GM10847 (cell line): ENCODE measurements around the gene UNC5C.

Experiments used
- POLR2A ChIP-seq: IDR thresholded peaks from 2 replicates; pipeline ENCODE4 v1.6.1; 2011; ENCODE audit not compliant: insufficient read length; ENCODE audit errors: extremely low read depth

Gene UNC5C

DNA sequence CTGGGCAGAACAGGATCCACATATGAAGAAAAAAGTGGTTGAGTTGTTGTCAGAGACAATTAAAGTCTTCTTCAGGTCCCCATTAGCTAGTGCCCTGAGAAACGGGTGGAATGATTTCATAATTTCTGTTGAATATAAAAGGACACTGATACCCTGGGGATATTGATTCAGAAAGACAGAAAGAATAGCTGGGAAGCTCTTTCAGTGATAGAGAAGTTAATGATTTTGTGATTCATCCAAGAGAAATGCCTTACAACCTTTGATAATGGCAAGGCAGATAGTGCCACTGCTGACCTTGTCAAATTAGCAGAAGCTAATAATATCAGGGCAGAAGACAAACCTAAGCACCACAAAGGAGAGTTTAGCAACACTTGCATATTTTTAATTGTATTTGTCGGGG lies 37.9 kb downstream of the UNC5C start:
- TF ChIP-seq POLR2A: no peak

- no peak for TF ChIP-seq POLR2A
These were observed 38.6 kb downstream of the UNC5C start for GRCh38 chr4:95510145-95510544.

DNA sequence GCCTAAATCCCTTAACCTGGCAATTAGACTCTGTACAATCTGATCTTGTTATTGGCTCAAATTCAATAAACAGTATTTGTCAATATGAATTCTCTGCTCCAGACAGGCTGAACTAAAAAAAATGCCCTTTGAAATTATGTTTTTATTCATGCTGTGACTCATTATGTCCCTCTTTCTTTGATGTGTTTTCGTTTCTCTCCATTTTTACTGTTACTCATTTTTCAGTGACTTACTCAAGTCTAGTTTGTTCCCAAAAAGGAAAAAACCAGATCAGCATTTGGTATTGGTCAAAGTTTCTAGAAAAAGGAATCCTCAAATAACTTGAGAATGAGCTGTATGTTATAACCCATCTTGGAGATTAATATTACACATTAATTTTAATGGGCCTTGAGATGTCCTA lies 40.4 kb downstream of the UNC5C start:
- TF ChIP-seq POLR2A: no peak

- TF ChIP-seq POLR2A: no peak
These were observed 41.2 kb downstream of the UNC5C start for GRCh38 chr4:95507561-95507960.

DNA sequence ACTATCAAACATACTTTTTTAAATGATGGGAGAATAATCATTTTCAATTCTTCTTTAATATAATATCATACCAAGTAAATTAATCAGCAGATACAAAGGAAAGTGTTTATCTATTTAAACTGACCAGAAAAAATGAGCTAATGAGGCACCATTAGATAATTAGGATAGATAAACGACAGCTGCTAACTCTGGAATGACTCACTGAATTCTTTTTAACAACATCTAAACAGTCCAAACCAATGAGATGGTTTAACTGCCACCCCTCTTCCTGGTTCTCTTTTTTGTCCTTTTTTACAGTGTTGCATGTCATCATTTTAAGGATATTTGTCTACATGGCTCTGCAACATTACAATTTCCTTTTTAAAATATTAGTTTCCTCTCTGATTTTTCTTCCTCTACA lies 41.6 kb downstream of the UNC5C start:
- no peak for TF ChIP-seq POLR2A

- TF ChIP-seq POLR2A: no peak
These were observed 42.5 kb downstream of the UNC5C start for GRCh38 chr4:95506264-95506663.

- TF ChIP-seq POLR2A: no peak
These were observed 43.0 kb downstream of the UNC5C start for GRCh38 chr4:95505799-95506198.

GRCh38 chr4:95505151-95505550 lies 43.6 kb downstream of the UNC5C start:
- no peak for TF ChIP-seq POLR2A

DNA sequence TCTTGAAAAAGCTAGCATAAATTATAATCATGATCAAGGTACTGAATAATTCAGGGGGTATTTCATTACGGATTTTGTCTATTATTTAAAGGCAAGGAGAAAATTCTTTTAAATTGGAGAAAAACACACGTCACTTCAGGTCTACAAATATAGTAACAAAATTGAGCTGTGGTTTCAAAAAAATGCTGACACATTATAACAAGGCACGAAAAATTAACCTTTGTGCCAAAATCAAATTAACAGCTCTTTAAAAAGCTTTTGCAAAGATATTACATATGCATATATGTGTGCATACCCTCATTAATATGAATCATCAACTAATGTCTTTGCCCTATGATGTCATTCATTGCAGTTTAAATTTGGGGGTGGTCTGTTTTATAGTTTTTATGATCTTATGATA lies 44.3 kb downstream of the UNC5C start:
- no peak for TF ChIP-seq POLR2A

DNA sequence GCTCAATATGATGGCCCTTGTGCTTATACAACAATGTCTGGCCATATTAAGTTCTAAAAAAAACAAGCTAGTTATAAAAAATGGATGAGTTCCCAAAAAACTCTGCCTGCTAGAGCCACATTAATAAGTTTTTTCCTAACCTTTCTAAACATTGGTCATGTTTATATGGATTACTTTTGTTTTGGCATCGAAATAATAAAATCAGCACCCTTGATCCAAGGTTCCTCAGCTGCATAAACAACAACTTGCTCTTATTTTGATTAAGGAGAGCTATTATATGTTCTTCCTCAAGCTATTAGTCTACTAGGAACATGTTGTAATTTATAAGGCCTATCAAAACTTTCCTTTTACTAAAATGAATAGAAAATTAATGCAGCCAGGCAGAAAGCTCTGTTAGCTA lies 48.4 kb downstream of the UNC5C start:
- TF ChIP-seq POLR2A: no peak

GRCh38 chr4:95499291-95499696 lies 49.5 kb downstream of the UNC5C start:
- TF ChIP-seq POLR2A: no peak

- TF ChIP-seq POLR2A: no peak
These were observed 54.6 kb downstream of the UNC5C start for GRCh38 chr4:95494186-95494585.

DNA sequence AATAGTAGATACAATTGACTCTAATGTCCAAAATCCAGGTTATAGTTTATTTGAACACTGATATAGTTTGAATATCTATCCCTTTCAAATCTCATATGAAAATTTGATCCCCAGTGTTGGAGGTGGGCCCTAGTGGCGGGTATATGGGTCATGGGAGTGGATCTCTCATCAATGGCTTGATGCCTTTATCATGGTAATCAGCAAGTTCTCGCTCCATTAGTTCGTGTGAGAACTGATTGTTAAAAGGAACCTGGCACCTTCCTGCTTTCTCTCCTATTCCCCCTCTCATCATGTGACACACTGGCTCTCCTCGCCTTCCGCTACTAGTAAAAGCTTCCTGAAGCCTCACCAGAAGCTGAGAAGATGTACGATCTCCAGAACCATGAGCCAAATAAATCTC lies 70.1 kb downstream of the UNC5C start:
- TF ChIP-seq POLR2A: no peak

DNA sequence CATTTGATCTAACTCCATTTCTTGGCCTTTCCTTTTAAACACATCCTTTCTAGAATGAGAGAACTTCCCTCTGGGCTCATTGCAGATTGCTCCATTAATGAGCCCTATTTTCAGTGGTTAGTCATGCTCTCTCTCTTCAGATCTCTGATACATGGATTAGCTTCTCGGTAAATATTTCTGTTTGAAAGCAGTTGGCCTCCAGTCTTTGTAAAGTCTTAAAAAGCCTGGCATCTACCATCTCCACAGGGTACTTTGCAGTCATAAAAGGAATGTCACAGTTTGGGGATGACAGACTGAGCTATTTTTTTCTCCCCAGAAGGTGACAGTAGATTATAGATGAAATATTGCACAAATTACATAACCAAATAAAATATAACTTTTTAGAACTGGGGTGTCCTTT lies 72.7 kb downstream of the UNC5C start:
- TF ChIP-seq POLR2A: no peak

GRCh38 chr4:95472534-95472933 lies 76.2 kb downstream of the UNC5C start:
- TF ChIP-seq POLR2A: no peak

DNA sequence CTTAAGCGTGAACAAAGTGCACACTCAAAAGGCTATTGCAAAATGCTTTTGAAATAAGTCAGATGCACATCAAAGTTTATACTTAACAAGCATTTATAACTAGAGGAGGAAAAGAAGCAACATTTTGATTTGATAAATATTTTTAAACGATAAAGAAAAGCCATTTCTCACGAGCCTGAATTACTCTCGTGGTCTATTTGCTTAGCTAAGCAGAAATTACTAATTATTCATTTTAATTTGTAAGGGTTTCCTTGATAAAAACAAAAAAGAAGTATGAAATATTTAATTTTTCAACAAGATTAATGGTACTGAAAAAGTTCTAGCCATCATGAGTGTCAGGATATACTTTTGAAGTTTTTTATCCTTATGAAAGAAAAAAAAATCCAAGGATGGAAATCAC lies 78.2 kb downstream of the UNC5C start:
- no peak for TF ChIP-seq POLR2A

DNA sequence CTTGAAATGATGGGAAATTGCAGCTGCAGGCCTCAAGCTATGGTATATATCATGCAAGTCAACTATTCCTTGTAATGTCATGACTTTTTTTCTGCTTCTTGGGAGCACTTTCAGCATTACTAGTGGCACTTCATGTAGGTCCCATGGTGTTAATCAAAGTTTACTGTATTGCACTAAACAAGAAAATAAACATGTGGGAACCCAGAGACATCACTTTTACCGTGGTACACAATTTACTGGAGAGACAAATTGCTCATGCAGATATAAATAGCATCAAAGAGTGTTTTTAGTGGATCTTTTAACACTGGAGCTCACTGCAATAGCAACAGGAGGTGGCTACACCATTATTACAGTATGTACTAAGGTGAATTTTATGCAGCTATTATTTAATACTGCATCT lies 79.2 kb downstream of the UNC5C start:
- TF ChIP-seq POLR2A: no peak

- no peak for TF ChIP-seq POLR2A
These were observed 82.0 kb downstream of the UNC5C start for GRCh38 chr4:95466791-95467190.
